ENCODE measurements around the gene DACH1. TPM values are rescaled to one million over a fixed set of nuclear protein-coding genes. Genes with fewer than 3 reads are reported as not detected.

The DACH1 gene
- total RNA-seq, 1 donor from 2014 or later, result 1.6 TPM

DNA sequence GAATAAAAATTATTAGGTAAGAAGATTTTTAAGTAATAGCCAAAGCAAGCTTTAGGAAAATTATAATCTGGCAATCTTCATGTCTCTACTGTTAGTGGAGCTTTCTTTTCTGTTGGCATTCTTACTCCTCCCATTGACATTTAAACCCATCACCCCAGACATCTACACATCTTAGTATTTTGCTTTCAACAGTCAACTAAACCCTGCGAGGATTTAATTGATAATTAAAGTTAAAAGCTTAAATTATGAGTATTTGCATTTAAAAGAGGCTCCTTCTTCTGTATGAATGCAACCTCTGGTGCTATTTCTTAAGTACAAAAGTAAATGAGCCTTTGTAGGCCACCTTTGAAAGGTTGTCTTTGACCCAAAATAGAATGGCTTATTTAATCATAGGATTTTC lies 148.1 kb downstream of the DACH1 start:
- FAIRE-seq (no peak), DNase-seq (ENCODE audit: low read depth) (no peak)
- Mint-ChIP-seq H3K9me3 (ENCODE audit: unreplicated experiment) (no peaks in the 10 kb centered on the region), H3K27ac (ENCODE audit: unreplicated experiment) (no peak overlapping the region), H3K27me3 (ENCODE audit: low read depth, unreplicated experiment) (no peaks in the 10 kb centered on the region), H3K36me3 (ENCODE audit: low read depth, unreplicated experiment) (no peaks in the 10 kb centered on the region), H3K4me1 (ENCODE audit: low read depth, unreplicated experiment) (no peaks in the 10 kb centered on the region), H3K4me3 (ENCODE audit: unreplicated experiment) (no peak overlapping the region)
- no peaks in the 10 kb centered on the region for H3K27me3 ChIP-seq (ENCODE audit: insufficient read depth, low read length)
- no peaks in the 10 kb centered on the region for H3K4me1 ChIP-seq (ENCODE audit: insufficient read depth, low read length)
- no peak overlapping the region for H3K27ac ChIP-seq (ENCODE audit: low read depth, low read length)
- H3K9me3 ChIP-seq (ENCODE audit: insufficient read depth, low read depth, low read length), result no peaks in the 10 kb centered on the region
- no peaks in the 10 kb centered on the region for H3K79me2 ChIP-seq (ENCODE audit: insufficient read depth, low read length)
- TF ChIP-seq, protein P1, sequence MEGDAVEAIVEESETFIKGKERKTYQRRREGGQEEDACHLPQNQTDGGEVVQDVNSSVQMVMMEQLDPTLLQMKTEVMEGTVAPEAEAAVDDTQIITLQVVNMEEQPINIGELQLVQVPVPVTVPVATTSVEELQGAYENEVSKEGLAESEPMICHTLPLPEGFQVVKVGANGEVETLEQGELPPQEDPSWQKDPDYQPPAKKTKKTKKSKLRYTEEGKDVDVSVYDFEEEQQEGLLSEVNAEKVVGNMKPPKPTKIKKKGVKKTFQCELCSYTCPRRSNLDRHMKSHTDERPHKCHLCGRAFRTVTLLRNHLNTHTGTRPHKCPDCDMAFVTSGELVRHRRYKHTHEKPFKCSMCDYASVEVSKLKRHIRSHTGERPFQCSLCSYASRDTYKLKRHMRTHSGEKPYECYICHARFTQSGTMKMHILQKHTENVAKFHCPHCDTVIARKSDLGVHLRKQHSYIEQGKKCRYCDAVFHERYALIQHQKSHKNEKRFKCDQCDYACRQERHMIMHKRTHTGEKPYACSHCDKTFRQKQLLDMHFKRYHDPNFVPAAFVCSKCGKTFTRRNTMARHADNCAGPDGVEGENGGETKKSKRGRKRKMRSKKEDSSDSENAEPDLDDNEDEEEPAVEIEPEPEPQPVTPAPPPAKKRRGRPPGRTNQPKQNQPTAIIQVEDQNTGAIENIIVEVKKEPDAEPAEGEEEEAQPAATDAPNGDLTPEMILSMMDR (IDR thresholded peaks at IDR 0.05; ENCODE audit: insufficient read depth, low read depth, low read length), result no peak
- TF ChIP-seq EZH2 (IDR thresholded peaks at IDR 0.05; ENCODE audit: insufficient read depth, low read length), result no peak
- H3K4me3 ChIP-seq (ENCODE audit: insufficient read depth, low read depth, low read length), result no peak overlapping the region
- no peaks in the 10 kb centered on the region for H4K20me1 ChIP-seq (ENCODE audit: insufficient read depth, low read length)
- H3K4me2 ChIP-seq (ENCODE audit: low read length), result no peak overlapping the region
- H3K9ac ChIP-seq (ENCODE audit: low read length), result no peak overlapping the region
- H2AFZ ChIP-seq (ENCODE audit: low read depth, low read length), result no peak overlapping the region
- no peaks in the 10 kb centered on the region for H3K36me3 ChIP-seq (ENCODE audit: insufficient read depth, low read length)

DNA sequence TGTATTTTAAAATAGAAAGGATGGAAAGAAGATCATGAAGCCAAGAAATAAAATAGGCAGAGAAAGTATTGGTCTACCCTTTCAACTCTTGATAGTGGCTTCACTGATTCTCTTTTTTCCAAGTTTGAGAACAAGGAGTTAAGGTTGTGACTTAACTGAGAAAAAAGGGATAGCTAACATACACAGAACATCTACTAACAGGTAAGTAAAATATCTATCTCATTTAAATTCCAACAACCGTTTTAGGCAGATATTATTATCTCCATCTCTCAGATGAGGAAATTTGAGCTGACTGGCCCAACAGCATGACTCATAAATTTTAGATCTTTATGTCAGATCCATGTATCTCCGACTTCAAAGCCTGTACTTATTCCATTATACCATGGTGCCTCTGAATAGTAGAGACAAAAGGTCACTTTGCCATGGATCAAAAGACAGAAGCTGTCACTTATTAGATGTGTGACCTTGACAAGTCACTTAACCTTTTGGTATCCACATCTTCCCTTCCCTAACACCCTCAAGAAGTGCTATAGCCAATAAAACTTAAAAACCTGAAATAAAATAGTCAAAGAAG lies 152.1 kb downstream of the DACH1 start:
- Mint-ChIP-seq H3K36me3 (ENCODE audit: low read depth, unreplicated experiment) (no peaks in the 10 kb centered on the region), H3K4me3 (ENCODE audit: unreplicated experiment) (no peak overlapping the region), H3K27ac (ENCODE audit: unreplicated experiment) (no peak overlapping the region), H3K27me3 (ENCODE audit: low read depth, unreplicated experiment) (no peaks in the 10 kb centered on the region), H3K4me1 (ENCODE audit: low read depth, unreplicated experiment) (no peaks in the 10 kb centered on the region), H3K9me3 (ENCODE audit: unreplicated experiment) (no peaks in the 10 kb centered on the region)
- no peaks in the 10 kb centered on the region for H3K79me2 ChIP-seq (ENCODE audit: insufficient read depth, low read length)
- H3K36me3 ChIP-seq (ENCODE audit: insufficient read depth, low read length), result no peaks in the 10 kb centered on the region
- H3K9ac ChIP-seq (ENCODE audit: low read length), result no peak overlapping the region
- H3K27ac ChIP-seq (ENCODE audit: low read depth, low read length), result no peak overlapping the region
- H4K20me1 ChIP-seq (ENCODE audit: insufficient read depth, low read length), result no peaks in the 10 kb centered on the region
- H3K9me3 ChIP-seq (ENCODE audit: insufficient read depth, low read depth, low read length), result no peaks in the 10 kb centered on the region
- no peak overlapping the region for H3K4me2 ChIP-seq (ENCODE audit: low read length)
- no peak for DNase-seq (ENCODE audit: low read depth)
- H3K4me3 ChIP-seq (ENCODE audit: insufficient read depth, low read depth, low read length), result no peak overlapping the region
- no peak for FAIRE-seq
- H3K27me3 ChIP-seq (ENCODE audit: insufficient read depth, low read length), result no peaks in the 10 kb centered on the region
- TF ChIP-seq, protein P1 (IDR thresholded peaks at IDR 0.05; ENCODE audit: insufficient read depth, low read depth, low read length), result no peak
- TF ChIP-seq EZH2 (IDR thresholded peaks at IDR 0.05; ENCODE audit: insufficient read depth, low read length), result no peak
- H3K4me1 ChIP-seq (ENCODE audit: insufficient read depth, low read length), result no peaks in the 10 kb centered on the region
- H2AFZ ChIP-seq (ENCODE audit: low read depth, low read length), result no peak overlapping the region

DNA sequence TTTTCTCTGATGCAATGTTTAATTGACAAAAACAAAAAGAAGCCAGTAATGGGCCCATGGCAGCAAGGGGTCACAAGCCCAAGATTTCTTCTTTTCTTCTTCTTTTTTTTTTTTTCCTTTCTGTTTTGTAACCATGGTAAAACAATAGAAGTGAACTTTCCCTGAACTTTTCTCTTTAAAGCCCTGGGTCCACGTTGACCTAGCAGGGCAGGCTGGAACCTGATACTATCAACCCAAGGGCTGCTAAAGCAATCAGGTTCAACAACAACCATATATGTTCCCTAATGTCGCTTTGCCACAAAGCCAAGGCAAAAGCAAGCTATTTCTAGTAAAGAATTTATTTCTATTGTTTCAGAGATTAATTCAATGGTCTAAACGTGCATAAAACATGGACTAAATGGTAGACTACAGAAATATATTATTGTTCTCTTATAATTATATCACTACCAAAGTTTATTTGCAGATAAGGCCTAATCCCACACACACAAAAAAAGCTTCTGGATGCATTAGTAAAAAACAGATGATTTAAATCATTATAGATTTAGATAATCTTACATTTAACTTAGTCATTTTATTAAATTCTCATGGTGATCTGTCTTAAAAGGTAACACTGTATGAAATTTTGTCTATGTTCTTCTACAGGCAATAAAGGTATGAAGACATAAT lies 153.9 kb downstream of the DACH1 start:
- Mint-ChIP-seq H3K4me3 (ENCODE audit: unreplicated experiment) (no peak overlapping the region), H3K27me3 (ENCODE audit: low read depth, unreplicated experiment) (no peaks in the 10 kb centered on the region), H3K27ac (ENCODE audit: unreplicated experiment) (no peak overlapping the region), H3K4me1 (ENCODE audit: low read depth, unreplicated experiment) (no peaks in the 10 kb centered on the region), H3K36me3 (ENCODE audit: low read depth, unreplicated experiment) (no peaks in the 10 kb centered on the region), H3K9me3 (ENCODE audit: unreplicated experiment) (no peaks in the 10 kb centered on the region)
- Histone ChIP-seq H3K9me3 (ENCODE audit: insufficient read depth, low read depth, low read length) (no peaks in the 10 kb centered on the region), H3K4me3 (ENCODE audit: insufficient read depth, low read depth, low read length) (no peak overlapping the region), H2AFZ (ENCODE audit: low read depth, low read length) (no peak overlapping the region), H3K36me3 (ENCODE audit: insufficient read depth, low read length) (no peaks in the 10 kb centered on the region), H3K4me2 (ENCODE audit: low read length) (no peak overlapping the region), H3K27ac (ENCODE audit: low read depth, low read length) (no peak overlapping the region), H3K79me2 (ENCODE audit: insufficient read depth, low read length) (no peaks in the 10 kb centered on the region), H3K9ac (ENCODE audit: low read length) (no peak overlapping the region), H3K27me3 (ENCODE audit: insufficient read depth, low read length) (no peaks in the 10 kb centered on the region), H4K20me1 (ENCODE audit: insufficient read depth, low read length) (no peaks in the 10 kb centered on the region), H3K4me1 (ENCODE audit: insufficient read depth, low read length) (no peaks in the 10 kb centered on the region)
- FAIRE-seq (no peak), DNase-seq (ENCODE audit: low read depth) (no peak)
- TF ChIP-seq EZH2 (IDR thresholded peaks at IDR 0.05; ENCODE audit: insufficient read depth, low read length), result no peak
- TF ChIP-seq, protein P1 (IDR thresholded peaks at IDR 0.05; ENCODE audit: insufficient read depth, low read depth, low read length), result no peak
